H9 (cell line): Measurements from ENCODE around the gene EED. TPM values are rescaled to one million over a fixed set of nuclear protein-coding genes. Genes with fewer than 3 reads are reported as not detected.

Experiments
- DNase-seq: peaks from one replicate; pipeline ENCODE4 v3.0.0-alpha.2; 2017
- H2AFZ ChIP-seq: one replicate; pipeline ENCODE4 v1.6.1; 2013; ENCODE audit warnings: mild to moderate bottlenecking, low read length, control low read depth, moderate library complexity
- H2AK5ac ChIP-seq: 2 replicates; pipeline ENCODE4 v1.6.1; 2013; ENCODE audit warnings: low read length, control low read depth, mixed read lengths; ENCODE audit not compliant: insufficient read length
- H2BK120ac ChIP-seq: one replicate; pipeline ENCODE4 v1.6.1; 2013; ENCODE audit warnings: low read depth, mild to moderate bottlenecking, low read length, control low read depth, inconsistent platforms; ENCODE audit not compliant: poor library complexity, severe bottlenecking
- H2BK12ac ChIP-seq: 2 replicates; pipeline ENCODE4 v1.6.1; 2013; ENCODE audit warnings: low read length, control low read depth, mixed read lengths, low read depth; ENCODE audit not compliant: insufficient read length
- H2BK15ac ChIP-seq: 2 replicates; pipeline ENCODE4 v1.6.1; 2013; ENCODE audit warnings: low read depth, low read length, control low read depth
- H2BK20ac ChIP-seq: one replicate; pipeline ENCODE4 v1.6.1; 2013; ENCODE audit warnings: low read depth, mild to moderate bottlenecking, low read length, control low read depth, inconsistent platforms; ENCODE audit not compliant: poor library complexity, severe bottlenecking
- H2BK5ac ChIP-seq: 2 replicates; pipeline ENCODE4 v1.6.1; 2013; ENCODE audit warnings: low read length, control low read depth, mixed read lengths; ENCODE audit not compliant: insufficient read length
- H3K14ac ChIP-seq: 2 replicates; pipeline ENCODE4 v1.6.1; 2013; ENCODE audit warnings: low read length, control low read depth; ENCODE audit not compliant: insufficient read depth
- H3K18ac ChIP-seq: 2 replicates; pipeline ENCODE4 v1.6.1; 2013; ENCODE audit warnings: low read depth, mild to moderate bottlenecking, mixed read lengths, low read length, control low read depth; ENCODE audit not compliant: insufficient read length
- H3K23ac ChIP-seq: 2 replicates; pipeline ENCODE4 v1.6.1; 2013; ENCODE audit warnings: low read length, control low read depth, mixed read lengths, low read depth; ENCODE audit not compliant: insufficient read length
- H3K23me2 ChIP-seq: 2 replicates; pipeline ENCODE4 v1.6.1; 2013; ENCODE audit warnings: low read depth, mild to moderate bottlenecking, mixed read lengths, low read length, control low read depth; ENCODE audit not compliant: insufficient read length, poor library complexity, severe bottlenecking
- H3K27ac ChIP-seq: 2 replicates; pipeline ENCODE4 v1.5.1; 2013; ENCODE audit warnings: low read length, control low read depth, mixed read lengths, low read depth; ENCODE audit not compliant: insufficient read length
- H3K27me3 ChIP-seq: 2 replicates; pipeline ENCODE4 v1.6.1; 2013; ENCODE audit warnings: low read length, control low read depth, inconsistent platforms; ENCODE audit not compliant: insufficient read depth
- H3K4ac ChIP-seq: 2 replicates; pipeline ENCODE4 v1.6.1; 2013; ENCODE audit warnings: low read depth, mild to moderate bottlenecking, control low read depth, inconsistent platforms, low read length, moderate library complexity
- H3K4me1 ChIP-seq: 2 replicates; pipeline ENCODE4 v1.6.1; 2013; ENCODE audit warnings: low read length, control low read depth, inconsistent platforms; ENCODE audit not compliant: insufficient read depth
- H3K4me2 ChIP-seq: 2 replicates; pipeline ENCODE4 v1.6.1; 2013; ENCODE audit warnings: low read length, control low read depth, mixed read lengths; ENCODE audit not compliant: insufficient read length, insufficient read depth
- H3K56ac ChIP-seq: 2 replicates; pipeline ENCODE4 v1.6.1; 2013; ENCODE audit warnings: low read depth, mild to moderate bottlenecking, mixed read lengths, low read length, control low read depth; ENCODE audit not compliant: insufficient read length
- H3K79me1 ChIP-seq: 2 replicates; pipeline ENCODE4 v1.6.1; 2013; ENCODE audit warnings: low read depth, mild to moderate bottlenecking, moderate library complexity, low read length, control low read depth, inconsistent platforms; ENCODE audit not compliant: insufficient read depth, poor library complexity, severe bottlenecking
- H3K79me2 ChIP-seq: 2 replicates; pipeline ENCODE4 v1.6.1; 2013; ENCODE audit warnings: low read length, control low read depth, inconsistent platforms; ENCODE audit not compliant: insufficient read depth
- H3K9ac ChIP-seq: 2 replicates; pipeline ENCODE4 v1.6.1; 2013; ENCODE audit warnings: low read length, control low read depth, mixed read lengths; ENCODE audit not compliant: insufficient read length; ENCODE audit errors: extremely low read depth
- H3K9me3 ChIP-seq: one replicate; pipeline ENCODE4 v1.6.1; 2013; ENCODE audit warnings: low read depth, low read length, inconsistent platforms; ENCODE audit not compliant: control insufficient read depth
- H3T11ph ChIP-seq: one replicate; pipeline ENCODE4 v1.6.1; 2013; ENCODE audit warnings: mild to moderate bottlenecking, low read length, control low read depth, inconsistent platforms
- H4K20me1 ChIP-seq: one replicate; pipeline ENCODE4 v1.6.1; 2013; ENCODE audit not compliant: control insufficient read depth, insufficient read length, insufficient read depth
- H4K5ac ChIP-seq: 2 replicates; pipeline ENCODE4 v1.6.1; 2013; ENCODE audit warnings: low read depth, mild to moderate bottlenecking, mixed read lengths, low read length, control low read depth; ENCODE audit not compliant: insufficient read length
- H4K8ac ChIP-seq: replicated peaks from 2 replicates; pipeline ENCODE4 v1.6.1; 2013; ENCODE audit warnings: low read length, control low read depth, mixed read lengths, low read depth; ENCODE audit not compliant: insufficient read length
- H4K91ac ChIP-seq: 2 replicates; pipeline ENCODE4 v1.6.1; 2013; ENCODE audit warnings: low read depth, mild to moderate bottlenecking, moderate library complexity, mixed read lengths, low read length, control low read depth; ENCODE audit not compliant: insufficient read length
- H3K27ac Mint-ChIP-seq, 3 experiments: 2 replicates in 2 of 3; 3 replicates in 1 of 3; pipeline ENCODE4 v1.8.0; 2020 to 2021; ENCODE audit warnings: mixed read lengths in 3 of 3, mild to moderate bottlenecking in 1 of 3, moderate library complexity in 1 of 3
- H3K27me3 Mint-ChIP-seq: 2 replicates; pipeline ENCODE4 v1.8.0; 2021; ENCODE audit warnings: low read depth, mild to moderate bottlenecking, moderate library complexity, mixed read lengths
- H3K36me3 Mint-ChIP-seq, 3 experiments: 2 replicates in 2 of 3; 3 replicates in 1 of 3; pipeline ENCODE4 v1.8.0; 2020 to 2021; ENCODE audit warnings: low read depth in 3 of 3, mixed read lengths in 3 of 3; ENCODE audit not compliant: insufficient read depth in 1 of 3
- H3K4me1 Mint-ChIP-seq, 2 experiments: 2 replicates each; pipeline ENCODE4 v1.8.0; 2020; ENCODE audit warnings: mixed read lengths in 2 of 2
- H3K4me3 Mint-ChIP-seq, 2 experiments: 2 replicates in 1 of 2; 3 replicates in 1 of 2; pipeline ENCODE4 v1.8.0; 2020 to 2021; ENCODE audit warnings: mild to moderate bottlenecking in 2 of 2, mixed read lengths in 2 of 2, moderate library complexity in 1 of 2
- H3K9me3 Mint-ChIP-seq, 2 experiments: 2 replicates in 1 of 2; 3 replicates in 1 of 2; pipeline ENCODE4 v1.8.0; 2020; ENCODE audit warnings: mild to moderate bottlenecking in 2 of 2, mixed read lengths in 2 of 2, moderate library complexity in 1 of 2
- CTCF ChIP-seq: fragments of 200-600 bp; sonication (generic); conservative IDR thresholded peaks from 3 replicates; pipeline ENCODE4 v1.8.0; 2021; ENCODE audit warnings: antibody characterized with exemption, mild to moderate bottlenecking
- WGBS: extraction: QIAGEN DNeasy Blood & Tissue Kit; methylation state at CpG from one replicate; pipeline ENCODE4 v1.1.7; 2013; ENCODE audit warnings: missing lambda C conversion rate, low lambda C conversion rate, mixed read lengths; ENCODE audit not compliant: insufficient read length; ENCODE audit errors: extremely low coverage; 5-methylcytosine and 5-hydroxymethylcytosine counted together
- total RNA-seq: library from RNA; stranded (reverse); gene quantifications from 2 replicates; pipeline ENCODE4 v1.2.1, GENCODE V29; 2021

Gene EED
- total RNA-seq, 1 experiment from 2014 or later = 34.1 TPM

- no peak overlapping the region for H3K4me2 ChIP-seq
- no peaks in the 10 kb centered on the region for H3K27me3 ChIP-seq
- no peaks in the 10 kb centered on the region for H3K79me2 ChIP-seq
- TF ChIP-seq CTCF = no peak
- no peak overlapping the region for H2BK120ac ChIP-seq
- no peak overlapping the region for H2BK15ac ChIP-seq
- H2BK12ac ChIP-seq = no peak overlapping the region
- H3K18ac ChIP-seq = no peak overlapping the region
- H3K56ac ChIP-seq = no peak overlapping the region
- no CpG with 5 or more reads among the region's 1 CpG for WGBS
- H3K9ac ChIP-seq = no peak overlapping the region
- no peaks in the 10 kb centered on the region for H3K9me3 ChIP-seq
- no peaks in the 10 kb centered on the region for H3K4me1 Mint-ChIP-seq
- H2AFZ ChIP-seq = no peak overlapping the region
- no peaks in the 10 kb centered on the region for H3K23me2 ChIP-seq
- no peak overlapping the region for H4K5ac ChIP-seq
- no peaks in the 10 kb centered on the region for H3K36me3 Mint-ChIP-seq
- no peak overlapping the region for H4K91ac ChIP-seq
- H3K9me3 Mint-ChIP-seq = no peaks in the 10 kb centered on the region
- no peak overlapping the region for H3K4ac ChIP-seq
- no peak overlapping the region for H2BK5ac ChIP-seq
- H2BK20ac ChIP-seq = no peak overlapping the region
- peaks cover 7% of the 10 kb centered on the region for H3K27me3 Mint-ChIP-seq
- H3K4me1 ChIP-seq = no peaks in the 10 kb centered on the region
- H2AK5ac ChIP-seq = no peak overlapping the region
- H3K4me3 Mint-ChIP-seq = no peak overlapping the region
- no peaks in the 10 kb centered on the region for H4K20me1 ChIP-seq
- no peak overlapping the region for H3T11ph ChIP-seq
- H3K27ac Mint-ChIP-seq = no peak overlapping the region
- H4K8ac ChIP-seq = no peak overlapping the region
- DNase-seq = no peak
- no peaks in the 10 kb centered on the region for H3K79me1 ChIP-seq
- no peak overlapping the region for H3K27ac ChIP-seq
- H3K14ac ChIP-seq = no peak overlapping the region
- no peak overlapping the region for H3K23ac ChIP-seq
Observed at GRCh38 chr11:86204356-86204755, 40.2 kb upstream of the EED start.
